ENCODE results near the gene R3HDML. TPM values are rescaled to one million over a fixed set of nuclear protein-coding genes. Genes with fewer than 3 reads are reported as not detected.

Gene R3HDML
- total and polyA plus RNA-seq, 2 of the 13 experiments (the other 11 are each of a cell fraction or from before 2014, with no cell fraction given): not detected

- no peak for TF ChIP-seq ZBTB40 (IDR thresholded peaks at IDR 0.05)
- no peak for TF ChIP-seq ZBTB40 (CRISPR knock-in tag; IDR thresholded peaks at IDR 0.05)
- no peak for TF ChIP-seq TRAFD1 (CRISPR knock-in tag; IDR thresholded peaks at IDR 0.05; ENCODE audit: borderline replicate concordance)
- no peak for TF ChIP-seq ZUFSP (CRISPR knock-in tag; IDR thresholded peaks at IDR 0.05; ENCODE audit: borderline replicate concordance)
- TF ChIP-seq BRF2 (CRISPR knock-in tag; IDR thresholded peaks at IDR 0.05): no peak
- TF ChIP-seq HNRNPUL1 (IDR thresholded peaks at IDR 0.05; ENCODE audit: low read depth, low read length): no peak
- TF ChIP-seq RARA (CRISPR knock-in tag; IDR thresholded peaks at IDR 0.05): no peak
- TF ChIP-seq ZMAT5 (CRISPR knock-in tag; IDR thresholded peaks at IDR 0.05; ENCODE audit: borderline replicate concordance, low read depth): no peak
- no peak for TF ChIP-seq RAD51 (IDR thresholded peaks at IDR 0.05; ENCODE audit: borderline replicate concordance)
- no peak for TF ChIP-seq BORCS8-MEF2B (CRISPR knock-in tag; IDR thresholded peaks at IDR 0.05)
- 0 out of 2 replicates have a peak, but pooled peaks have one; percentile 54 for TF ChIP-seq DMTF1 (CRISPR knock-in tag; IDR thresholded peaks at IDR 0.05)
These were observed 57.0 kb downstream of the R3HDML start (continued) for GRCh38 chr20:44393608-44394451.

Measured in HepG2 (cell line).